SU-DHL-6 (cell line): ENCODE results near the gene ESYT1.

ENCODE experiments used
- CTCF ChIP-seq: fragments of 200-600 bp; sonication (generic); IDR thresholded peaks from one replicate; pipeline ENCODE4 v1.5.1; 2017; ENCODE audit warnings: antibody characterized with exemption, mild to moderate bottlenecking, low read length, moderate library complexity; ENCODE audit not compliant: insufficient read depth, poor library complexity, severe bottlenecking
- EZH2phosphoT487 ChIP-seq: fragments of 200-600 bp; sonication (generic), shearing (Covaris generic); conservative IDR thresholded peaks from 2 replicates; pipeline ENCODE4 v1.6.1; 2018; ENCODE audit warnings: mild to moderate bottlenecking, antibody characterized with exemption, low read length, moderate library complexity, mixed read lengths

DNA sequence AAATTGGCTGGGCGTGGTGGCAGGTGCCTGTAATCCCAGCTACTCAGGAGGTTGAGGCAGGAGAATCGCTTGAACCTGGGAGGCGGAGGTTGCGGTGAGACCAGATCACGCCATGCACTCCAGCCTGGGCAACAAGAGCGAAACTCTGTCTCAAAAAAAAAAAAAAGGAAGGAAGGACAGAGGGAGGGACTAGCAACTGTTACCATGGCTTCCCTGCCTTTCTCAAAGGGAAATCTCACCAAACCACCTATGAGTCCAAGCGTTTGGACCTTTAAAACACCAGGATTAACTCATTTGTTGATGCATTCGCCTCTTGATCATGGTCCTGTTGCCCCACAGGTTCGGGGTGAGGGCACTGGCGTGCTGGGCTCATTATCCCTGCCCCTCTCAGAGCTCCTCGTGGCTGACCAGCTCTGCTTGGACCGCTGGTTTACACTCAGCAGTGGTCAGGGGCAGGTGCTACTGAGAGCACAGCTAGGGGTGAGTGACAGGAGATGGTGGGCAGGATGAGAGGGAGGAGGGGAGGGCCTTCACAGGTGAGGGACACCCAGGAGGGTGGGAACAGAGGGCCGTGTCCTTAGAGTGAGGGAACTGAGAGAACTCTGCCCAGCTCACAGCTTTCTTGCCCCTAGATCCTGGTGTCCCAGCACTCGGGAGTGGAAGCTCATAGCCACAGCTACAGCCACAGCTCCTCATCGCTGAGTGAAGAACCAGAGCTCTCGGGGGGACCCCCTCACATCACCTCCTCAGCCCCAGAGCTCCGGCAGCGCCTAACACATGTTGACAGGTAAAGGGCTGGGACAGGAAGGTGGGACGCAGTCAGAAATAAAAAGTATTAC lies 14.1 kb downstream of the ESYT1 start:
- TF ChIP-seq CTCF (no peak), EZH2phosphoT487 (no peak)
